HG03378 (cell line): ENCODE data around the gene LAMC3.
"Not testable (repeated sequence)": the region's sequence is repeated elsewhere in the genome, so short reads cannot be mapped to it uniquely, and the experiment has no call there.

Source experiments
- ATAC-seq: cut with Tn5 transposase; IDR thresholded peaks from one replicate; pipeline ENCODE4 v1.9.1; 2021; ENCODE audit warnings: mild to moderate bottlenecking, moderate library complexity; ENCODE audit not compliant: unreplicated experiment

Gene LAMC3

DNA sequence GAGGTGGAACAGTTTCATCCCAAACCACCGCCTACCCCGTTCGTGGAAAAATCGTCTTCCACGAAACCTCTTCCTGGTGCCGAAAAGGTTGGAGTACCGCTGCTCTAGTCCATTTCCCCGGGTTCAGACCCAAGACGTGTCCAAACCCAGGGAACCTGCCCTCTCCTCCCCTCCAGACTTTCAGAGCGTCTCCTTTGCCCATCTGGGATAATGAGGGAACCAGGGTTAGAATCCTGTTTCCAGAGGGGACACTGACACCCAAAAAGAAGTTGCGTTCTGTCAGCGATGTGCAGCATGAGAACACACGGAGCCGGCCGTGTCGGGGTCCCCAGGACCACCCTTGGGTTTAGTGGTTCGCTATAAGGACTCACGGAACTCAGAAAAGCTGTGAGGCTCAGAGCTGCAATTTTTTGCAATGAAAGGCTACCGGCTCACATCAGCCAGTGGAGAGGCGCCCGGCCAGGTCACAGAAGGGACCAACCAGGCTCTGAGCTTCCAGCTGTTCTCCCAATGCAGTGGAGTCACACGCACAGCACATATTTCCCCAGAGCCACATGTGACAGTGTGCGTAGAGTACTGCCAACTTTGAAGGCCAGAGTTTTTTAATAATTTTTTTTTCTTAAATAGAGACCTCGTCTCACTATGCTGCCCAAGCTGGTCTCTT is 19.4 kb downstream of the LAMC3 start:
- ATAC-seq: no peak

- no peak for ATAC-seq
Observed at GRCh38 chr9:131028931-131029573, 20.1 kb downstream of the LAMC3 start.

DNA sequence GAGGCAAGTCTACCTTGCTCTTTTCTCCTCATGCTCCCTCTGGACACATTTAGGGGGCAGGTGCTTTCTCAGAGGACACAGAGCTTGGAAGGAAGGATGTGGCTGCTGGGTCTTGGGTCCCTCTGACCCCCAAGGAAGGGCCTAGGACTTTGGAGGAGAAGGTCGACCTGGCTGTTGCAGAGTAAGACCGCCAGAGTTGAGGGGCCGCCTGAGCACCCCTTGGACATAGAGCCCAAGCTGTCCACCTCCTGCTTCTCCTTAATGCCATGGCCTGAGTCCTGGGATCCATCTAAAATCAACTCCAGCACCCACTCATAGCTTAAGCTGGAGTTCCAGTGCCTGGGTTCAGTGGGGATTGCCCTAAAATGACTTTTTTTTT is 20.6 kb downstream of the LAMC3 start:
- no peak for ATAC-seq

DNA sequence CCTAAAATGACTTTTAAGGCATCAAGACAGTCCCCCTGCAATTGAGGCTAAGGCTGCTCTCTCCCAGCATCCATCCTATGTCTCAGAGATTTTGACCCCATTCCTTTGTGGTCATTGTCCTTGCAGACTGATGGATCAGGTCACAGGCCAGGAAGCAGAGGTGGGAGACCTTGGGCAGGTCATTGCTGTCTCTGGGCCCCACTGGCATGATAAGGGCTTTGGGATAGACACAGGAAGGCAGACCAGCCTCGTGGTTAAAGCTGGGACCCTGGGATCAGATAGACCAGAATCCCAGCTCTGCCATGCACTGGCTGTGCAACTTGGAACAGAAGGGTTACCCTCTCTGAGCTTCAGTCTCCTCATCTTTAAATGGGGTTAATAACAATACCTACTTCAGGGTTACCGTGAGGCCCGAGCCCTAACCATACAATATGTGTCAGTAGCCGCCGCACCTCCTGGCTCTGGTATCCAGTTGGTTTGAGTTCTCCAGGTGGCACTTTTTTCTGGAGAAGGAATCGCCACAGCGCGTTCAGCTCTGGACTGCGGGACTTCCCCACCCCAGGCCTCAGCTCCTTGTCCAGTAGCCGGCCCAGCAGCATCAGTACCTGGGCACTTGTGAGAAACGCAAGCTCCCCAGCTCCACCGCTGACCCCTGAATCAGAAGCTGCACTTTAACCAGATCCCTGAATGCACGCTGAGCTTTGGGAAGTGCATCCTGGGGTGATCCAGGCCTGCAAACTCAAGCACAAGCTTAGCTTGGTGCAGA is 21.4 kb downstream of the LAMC3 start:
- no peak for ATAC-seq

DNA sequence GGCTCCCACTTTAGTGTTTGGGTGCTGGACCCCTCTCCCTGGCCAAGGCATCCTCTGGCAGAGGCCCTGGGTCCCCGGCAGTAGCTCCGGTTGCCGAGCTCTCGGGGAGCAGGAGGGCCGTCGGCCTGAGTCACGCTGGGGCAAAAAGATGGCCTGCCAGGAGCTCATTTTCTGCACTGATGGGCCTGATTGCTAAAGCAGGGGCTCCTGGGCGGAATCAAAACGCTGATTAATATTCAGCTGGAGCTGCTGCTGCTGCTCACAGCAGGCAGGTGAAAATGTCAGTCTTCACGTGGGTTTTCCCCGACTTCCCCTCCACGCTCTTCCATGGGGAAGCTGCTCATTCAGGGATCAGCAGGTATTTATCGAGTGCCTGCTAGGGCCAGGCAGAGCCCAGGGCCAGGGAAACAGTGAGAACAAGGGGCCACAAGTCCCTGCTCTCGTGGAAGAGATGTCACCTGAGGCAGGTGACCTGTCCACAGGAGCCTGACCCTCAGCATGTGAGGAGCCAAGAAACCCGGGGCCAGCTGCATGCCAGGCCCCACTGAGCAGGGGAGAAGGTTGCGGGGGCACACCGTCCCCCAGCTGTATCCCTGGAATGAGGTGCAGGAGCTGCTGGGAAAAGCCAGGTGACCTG is 22.1 kb downstream of the LAMC3 start:
- no peak for ATAC-seq

GRCh38 chr9:131031642-131032005 is 22.6 kb downstream of the LAMC3 start:
- ATAC-seq: no peak

- ATAC-seq: no peak
Observed at GRCh38 chr9:131032384-131032783, 23.4 kb downstream of the LAMC3 start.

DNA sequence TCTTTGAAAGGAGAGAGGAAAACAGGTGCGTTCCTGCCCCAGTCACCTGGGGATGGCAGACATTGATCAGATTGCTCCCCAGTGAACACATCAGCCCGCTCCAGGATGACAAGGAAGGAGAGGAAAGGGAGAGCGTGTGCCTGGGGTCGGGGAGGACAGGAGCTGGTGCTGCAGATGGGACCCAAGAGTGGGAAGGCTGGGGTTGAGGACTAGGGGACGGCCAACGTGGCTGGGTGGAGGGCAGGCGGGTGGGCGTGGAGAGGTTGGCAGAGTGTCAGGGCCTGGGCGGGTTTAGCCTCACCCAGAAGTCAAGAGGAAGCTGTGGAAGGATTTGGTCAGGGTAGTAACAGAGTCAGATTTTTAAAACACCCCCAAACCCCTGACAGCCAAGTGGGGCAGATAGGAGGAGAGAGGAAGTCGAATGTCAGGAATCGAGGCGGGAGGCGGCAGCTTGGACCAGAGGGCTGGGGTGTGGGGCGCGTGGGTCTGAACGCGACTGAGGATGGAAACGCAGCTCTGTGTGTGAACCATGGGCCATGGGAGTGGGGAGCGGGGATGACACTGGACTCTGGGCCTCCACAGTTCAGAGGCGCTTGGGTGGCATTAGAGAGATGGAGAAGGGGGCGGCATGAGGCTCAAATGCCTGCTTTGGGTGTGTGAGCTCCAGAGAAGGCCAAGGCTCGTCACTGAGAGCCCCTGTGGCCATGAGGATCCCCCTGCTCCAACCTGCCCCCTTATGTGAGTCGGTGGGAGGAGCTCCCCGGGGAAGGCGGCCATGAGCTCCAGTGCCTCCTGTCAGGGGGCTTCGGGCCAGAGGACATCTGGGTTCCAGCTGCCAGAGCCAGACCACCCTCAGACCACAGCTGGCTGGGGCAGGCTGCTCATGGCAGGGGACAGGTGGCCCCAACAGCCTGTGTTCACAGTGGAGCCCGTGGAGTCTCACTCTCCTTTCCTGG is 24.6 kb downstream of the LAMC3 start:
- ATAC-seq: no peak

DNA sequence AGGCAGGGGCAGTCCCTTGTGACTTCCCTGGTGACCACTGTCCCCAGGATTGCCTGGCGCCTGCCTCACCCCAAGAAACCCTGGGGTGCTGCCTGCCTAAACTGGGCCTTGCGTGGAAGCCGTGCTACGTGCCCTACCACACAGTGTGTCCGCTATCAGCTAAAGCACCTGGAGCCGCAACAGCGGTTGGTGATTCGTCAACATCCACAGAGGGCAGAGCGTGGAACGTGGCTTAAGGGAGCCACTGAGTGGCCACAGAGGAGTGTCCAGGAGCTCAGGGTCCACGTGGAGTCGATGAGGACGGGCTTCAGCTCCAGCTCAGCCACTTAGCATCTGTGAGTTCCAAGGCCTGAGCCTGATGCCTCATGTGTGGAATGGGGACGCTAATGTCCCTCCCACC is 25.3 kb downstream of the LAMC3 start:
- ATAC-seq: no peak

DNA sequence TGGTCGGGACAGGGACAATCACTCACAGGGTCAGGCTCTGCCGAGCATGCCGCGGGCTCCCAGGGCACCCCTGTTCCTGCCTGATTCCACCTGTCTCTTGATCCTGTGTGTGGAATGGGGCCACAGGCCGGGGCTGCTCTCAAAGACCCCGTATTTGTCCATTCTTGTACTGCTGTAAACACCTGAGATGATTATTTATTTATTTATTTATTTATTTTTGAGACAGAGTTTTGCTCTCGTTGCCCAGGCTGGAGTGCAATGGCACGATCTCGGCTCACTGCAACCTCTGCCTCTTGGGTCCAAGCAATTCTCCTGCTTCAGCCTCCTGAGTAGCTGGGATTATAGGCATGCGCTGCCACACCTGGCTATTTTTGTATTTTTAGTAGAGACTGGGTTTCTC is 25.8 kb downstream of the LAMC3 start:
- ATAC-seq: not testable (repeated sequence)

GRCh38 chr9:131035548-131035947 is 26.6 kb downstream of the LAMC3 start:
- ATAC-seq: no peak

GRCh38 chr9:131036071-131036470 is 27.1 kb downstream of the LAMC3 start:
- no peak for ATAC-seq

GRCh38 chr9:131036529-131037334 is 27.8 kb downstream of the LAMC3 start:
- no peak for ATAC-seq

DNA sequence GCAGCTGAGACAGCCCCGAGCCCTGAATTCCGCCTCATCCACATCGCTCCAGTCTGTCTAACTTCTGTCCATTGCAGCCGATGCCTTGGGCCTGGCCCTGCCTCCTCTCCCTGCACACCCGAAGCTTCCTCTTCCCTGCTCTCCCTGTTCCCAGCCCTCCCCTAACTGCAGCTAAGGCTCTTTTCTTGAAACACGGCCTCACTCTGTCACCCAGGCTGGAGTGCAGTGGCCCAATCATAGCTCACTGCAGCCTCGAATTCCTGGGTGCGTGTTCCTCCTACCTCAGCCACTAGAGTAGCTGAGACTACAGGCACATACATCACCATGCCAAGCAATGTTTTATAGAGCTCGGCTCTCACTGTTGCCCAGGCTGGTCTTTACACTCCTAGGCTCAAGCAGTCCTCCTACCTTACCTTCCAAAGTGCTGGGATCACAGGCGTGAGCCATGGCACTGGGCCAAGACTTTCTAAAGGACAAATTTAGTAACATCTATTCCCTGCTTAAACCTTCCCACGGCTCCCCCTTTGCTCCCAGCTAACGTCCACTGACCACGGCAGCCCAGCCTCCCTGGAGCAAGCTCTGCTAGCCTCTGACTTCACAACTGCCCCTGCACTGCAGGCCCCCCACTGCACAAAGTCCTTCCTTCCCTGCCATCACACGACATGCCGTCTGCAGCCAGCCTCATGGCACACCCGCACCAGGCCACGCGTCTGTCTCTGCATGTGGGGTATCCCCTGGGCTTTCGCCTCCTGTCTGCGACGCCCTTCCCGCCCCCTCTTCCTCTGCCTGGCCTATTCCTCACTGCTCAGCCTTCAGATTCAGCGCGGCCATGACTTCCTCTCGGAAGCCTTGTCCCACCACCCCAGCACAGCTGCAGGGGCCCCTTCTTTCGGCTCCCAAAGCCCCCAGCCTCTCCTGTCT is 28.6 kb downstream of the LAMC3 start:
- no peak for ATAC-seq

DNA sequence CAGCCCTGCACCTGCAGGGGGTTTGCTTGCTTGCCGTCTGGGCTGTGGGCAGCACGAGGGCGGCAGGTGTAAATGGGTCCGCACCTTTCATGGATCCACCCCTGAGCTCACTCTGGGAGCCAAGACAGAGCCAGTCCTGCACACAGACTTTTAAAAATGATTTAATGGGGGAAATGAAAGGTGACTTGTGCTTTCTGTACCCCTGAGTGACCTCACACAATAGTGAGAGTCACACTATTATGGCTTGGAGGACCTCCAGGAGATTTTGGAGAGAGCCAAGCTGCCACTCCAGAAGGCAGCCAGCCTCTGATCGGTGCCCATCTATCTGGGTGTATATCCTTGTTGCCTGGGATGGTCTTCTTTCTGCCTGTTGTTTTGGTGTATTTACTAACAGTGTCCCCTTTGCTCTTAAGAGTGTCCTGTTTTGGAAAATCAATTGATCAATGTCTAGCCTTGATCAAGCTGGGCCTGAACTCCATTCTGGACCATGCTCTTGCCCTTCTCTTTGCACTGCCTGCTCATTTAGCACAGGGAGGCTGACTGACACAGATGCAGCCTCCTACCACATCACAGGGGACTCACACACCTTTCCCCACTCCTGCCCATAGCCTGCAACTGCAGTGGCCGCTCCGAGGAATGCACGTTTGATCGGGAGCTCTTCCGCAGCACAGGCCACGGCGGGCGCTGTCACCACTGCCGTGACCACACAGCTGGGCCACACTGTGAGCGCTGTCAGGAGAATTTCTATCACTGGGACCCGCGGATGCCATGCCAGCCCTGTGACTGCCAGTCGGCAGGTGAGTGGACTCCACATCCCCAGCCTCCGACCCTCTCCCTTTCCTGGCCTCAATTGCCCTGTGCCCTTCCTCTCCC is 29.5 kb downstream of the LAMC3 start:
- ATAC-seq: no peak

GRCh38 chr9:131039129-131039954 is 30.4 kb downstream of the LAMC3 start:
- no peak for ATAC-seq

DNA sequence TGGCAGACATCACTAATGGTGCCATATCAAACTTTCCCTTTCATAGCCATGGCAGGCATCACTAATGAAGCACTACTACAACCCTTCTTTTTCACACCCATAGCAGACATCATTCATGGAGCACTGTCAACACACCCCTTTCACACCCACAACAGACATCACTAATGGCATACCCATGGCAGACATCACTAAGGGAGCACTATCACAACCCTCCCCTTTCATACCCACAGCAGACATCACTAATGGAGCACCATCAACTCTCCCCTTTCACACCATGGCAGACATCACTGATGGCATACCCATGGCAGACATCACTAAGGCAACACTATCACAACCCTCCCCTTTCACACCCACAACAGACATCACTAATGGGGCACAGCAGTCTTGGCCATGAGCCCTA is 33.7 kb downstream of the LAMC3 start:
- no peak for ATAC-seq
